Gastrocnemius medialis (tissue), 4 donors: ENCODE results near the gene RARRES2. TPM values are rescaled to one million over a fixed set of nuclear protein-coding genes. Genes with fewer than 3 reads are reported as not detected.
A peak's percentile ranks its signal among the peaks of the same experiment; 100 is the strongest.

Source experiments
- ATAC-seq, 2 donors: fragments of 150-250 bp; one replicate each; pipeline ENCODE4 v1.9.1; 2016
- DNase-seq, 2 donors: peaks; one replicate each; pipeline ENCODE4 v3.0.0-alpha.2; 2019
- H3K27ac ChIP-seq, 4 donors: fragments of 200-600 bp; sonication (generic); 1 replicate in 1 of 4; 2 replicates in 3 of 4; pipeline ENCODE4 v1.5.1; 2016 to 2018; ENCODE audit warnings: mild to moderate bottlenecking in 2 of 4, moderate library complexity in 1 of 4
- H3K27me3 ChIP-seq, 3 donors: fragments of 200-600 bp; sonication (generic) in 2 of 3; 1 replicate in 1 of 3; 2 replicates in 2 of 3; pipeline versions ENCODE4 v1.5.1 to v1.6.0; 2016 to 2019; ENCODE audit warnings: mild to moderate bottlenecking in 1 of 3, moderate library complexity in 1 of 3
- H3K36me3 ChIP-seq, 2 donors: fragments of 200-600 bp; sonication (generic) in 1 of 2; one replicate each; pipeline ENCODE4 v1.5.1; 2017 to 2018
- H3K4me1 ChIP-seq, 2 donors: fragments of 200-600 bp; sonication (generic) in 1 of 2; one replicate each; pipeline ENCODE4 v1.5.1; 2016 to 2017; ENCODE audit warnings: mild to moderate bottlenecking in 2 of 2
- H3K4me3 ChIP-seq, 4 donors: fragments of 200-600 bp; sonication (generic) in 3 of 4; 1 replicate in 1 of 4; 2 replicates in 3 of 4; pipeline ENCODE4 v1.5.1; 2016 to 2019; ENCODE audit warnings: mild to moderate bottlenecking in 2 of 4
- H3K9me3 ChIP-seq, 3 donors: fragments of 200-600 bp; sonication (generic) in 2 of 3; 1 replicate in 1 of 3; 2 replicates in 2 of 3; pipeline ENCODE4 v1.5.1; 2016 to 2019
- CTCF ChIP-seq, 5 experiments: fragments of 450-650 bp in 3 of 5; fragments of 200-600 bp in 2 of 5; sonication (generic) in 2 of 5; IDR thresholded peaks in 4 of 5; conservative IDR thresholded peaks in 1 of 5; 1 replicate in 4 of 5; 2 replicates in 1 of 5; pipeline ENCODE4 v1.5.1; 2016 to 2019; ENCODE audit warnings: antibody characterized with exemption in 5 of 5, mild to moderate bottlenecking in 3 of 5, moderate library complexity in 3 of 5
- POLR2A ChIP-seq, 2 donors: fragments of 450-650 bp; IDR thresholded peaks; one replicate each; pipeline ENCODE4 v1.6.1; 2017; ENCODE audit warnings: antibody characterized with exemption in 2 of 2, mild to moderate bottlenecking in 2 of 2, moderate library complexity in 2 of 2
- in situ Hi-C, 4 donors: fragments of 200-750 bp; cut with MboI; loops; one replicate each; pipeline versions ENCODE4 v1.15.0 to v1.8.0; 2017; ENCODE audit warnings: low sequenced_read_pairs in 4 of 4
- intact Hi-C: fragments of 100-400 bp; cut with DNase I; formaldehyde crosslinking; loops from one replicate; pipeline ENCODE4 v1.15.1; 2023; ENCODE audit warnings: low total_unique reads
- total RNA-seq, 4 donors: library from RNA; depleted of rRNA; stranded (reverse); fragments of >200 nt; gene quantifications; one replicate each; pipeline versions ENCODE4 v1.1.0 to v1.2.3, GENCODE V29; 2016

RARRES2 gene
- total RNA-seq, 4 donors from 2014 or later = 4.7 to 14.3 (median 6.5) TPM

GRCh38 chr7:150344299-150344698, 2.9 kb upstream of the RARRES2 start:
- DNase-seq (no peak), ATAC-seq (no peak)
- in situ Hi-C loops (loop anchor here in 1 of 4 donors (10.0 kb wide), 1 partner anchor 51 kb away; no protein-coding TSS in a partner anchor), intact Hi-C loops (no loop called here)
- peaks cover 5 to 11% of the 10 kb centered on the region in 2 donors for H3K4me1 ChIP-seq
- no peak overlapping the region for H3K27ac ChIP-seq
- H3K36me3 ChIP-seq = no peaks in the 10 kb centered on the region
- H3K27me3 ChIP-seq = peaks cover 13 to 54% (median 36%) of the 10 kb centered on the region in 3 donors
- H3K4me3 ChIP-seq = no peak overlapping the region
- TF ChIP-seq POLR2A (IDR thresholded peaks at IDR 0.05) (no peak), CTCF (IDR thresholded peaks at IDR 0.05 in 4 of 5, conservative IDR thresholded peaks at IDR 0.05 in 1 of 5) (no peak)
- no peaks in the 10 kb centered on the region for H3K9me3 ChIP-seq

GRCh38 chr7:150343225-150343624, 1.8 kb upstream of the RARRES2 start:
- no peak overlapping the region for H3K27ac ChIP-seq
- in situ Hi-C loops = loop anchor here in 1 of 4 donors (10.0 kb wide), 1 partner anchor 52 kb away; no protein-coding TSS in a partner anchor
- TF ChIP-seq CTCF (IDR thresholded peaks at IDR 0.05 in 4 of 5, conservative IDR thresholded peaks at IDR 0.05 in 1 of 5) (no peak), POLR2A (IDR thresholded peaks at IDR 0.05) (no peak)
- H3K9me3 ChIP-seq = no peaks in the 10 kb centered on the region
- intact Hi-C loops = no loop called here
- ATAC-seq = no peak
- peaks cover 5 to 11% of the 10 kb centered on the region in 2 donors for H3K4me1 ChIP-seq
- H3K27me3 ChIP-seq = peaks cover 13 to 54% (median 39%) of the 10 kb centered on the region in 3 donors
- no peak for DNase-seq
- no peak overlapping the region for H3K4me3 ChIP-seq
- H3K36me3 ChIP-seq = no peaks in the 10 kb centered on the region

- H3K27me3 ChIP-seq = peaks cover 13 to 54% (median 39%) of the 10 kb centered on the region in 3 donors
- intact Hi-C loops (no loop called here), in situ Hi-C loops (loop anchor here in 1 of 4 donors (10.0 kb wide), 1 partner anchor 53 kb away; no protein-coding TSS in a partner anchor)
- no peak for TF ChIP-seq CTCF (IDR thresholded peaks at IDR 0.05 in 4 of 5, conservative IDR thresholded peaks at IDR 0.05 in 1 of 5)
- TF ChIP-seq POLR2A (IDR thresholded peaks at IDR 0.05) = no peak
- no peaks in the 10 kb centered on the region for H3K36me3 ChIP-seq
- H3K4me1 ChIP-seq = peaks cover 5 to 11% of the 10 kb centered on the region in 2 donors
- ATAC-seq (no peak), DNase-seq (no peak)
- no peak overlapping the region for H3K27ac ChIP-seq
- H3K9me3 ChIP-seq = no peaks in the 10 kb centered on the region
- H3K4me3 ChIP-seq = peak overlapping the region in 3 of 4 donors; percentile 36 to 49 (median 47)
Measured at GRCh38 chr7:150342121-150342408, 636 bp upstream of the RARRES2 start.

- DNase-seq = no peak
- H3K27ac ChIP-seq = peak overlapping the region; percentile 2 to 60 (median 24)
- H3K9me3 ChIP-seq = no peaks in the 10 kb centered on the region
- TF ChIP-seq CTCF (IDR thresholded peaks at IDR 0.05 in 4 of 5, conservative IDR thresholded peaks at IDR 0.05 in 1 of 5) = no peak
- no peak for TF ChIP-seq POLR2A (IDR thresholded peaks at IDR 0.05)
- peaks cover 13 to 54% (median 39%) of the 10 kb centered on the region in 3 donors for H3K27me3 ChIP-seq
- peaks cover 5 to 11% of the 10 kb centered on the region in 2 donors for H3K4me1 ChIP-seq
- intact Hi-C loops (no loop called here), in situ Hi-C loops (loop anchor here in 1 of 4 donors (10.0 kb wide), 1 partner anchor 54 kb away; no protein-coding TSS in a partner anchor)
- ATAC-seq = no peak
- H3K36me3 ChIP-seq = no peaks in the 10 kb centered on the region
- peak overlapping the region; percentile 36 to 49 (median 42) for H3K4me3 ChIP-seq
Measured at GRCh38 chr7:150340875-150341262, 560 bp downstream of the RARRES2 start.
